GM13977 (cell line): ENCODE data around the gene LZIC.

Experiments
- DNase-seq: peaks from one replicate; pipeline ENCODE4 v3.0.0; 2012; ENCODE audit warnings: low spot score
- CTCF ChIP-seq: IDR thresholded peaks from 2 replicates; pipeline ENCODE4 v1.5.1; 2012; ENCODE audit warnings: mild to moderate bottlenecking, control low read depth; ENCODE audit not compliant: insufficient read depth; ENCODE audit errors: extremely low read depth, missing control alignments
- in situ Hi-C: fragments of 300-500 bp; cut with MboI; formaldehyde crosslinking; loops from one replicate; pipeline ENCODE4 v1.12.0; 2022; ENCODE audit warnings: low sequenced_read_pairs, low pct_unique_long_range_greater_than_20kb, mixed read lengths, inconsistent platforms; ENCODE audit not compliant: unreplicated experiment

The LZIC gene

GRCh38 chr1:9914610-9914937, 28.6 kb downstream of the LZIC start:
- in situ Hi-C loops, result no loop called here
- DNase-seq, result no peak
- TF ChIP-seq CTCF, result no peak

DNA sequence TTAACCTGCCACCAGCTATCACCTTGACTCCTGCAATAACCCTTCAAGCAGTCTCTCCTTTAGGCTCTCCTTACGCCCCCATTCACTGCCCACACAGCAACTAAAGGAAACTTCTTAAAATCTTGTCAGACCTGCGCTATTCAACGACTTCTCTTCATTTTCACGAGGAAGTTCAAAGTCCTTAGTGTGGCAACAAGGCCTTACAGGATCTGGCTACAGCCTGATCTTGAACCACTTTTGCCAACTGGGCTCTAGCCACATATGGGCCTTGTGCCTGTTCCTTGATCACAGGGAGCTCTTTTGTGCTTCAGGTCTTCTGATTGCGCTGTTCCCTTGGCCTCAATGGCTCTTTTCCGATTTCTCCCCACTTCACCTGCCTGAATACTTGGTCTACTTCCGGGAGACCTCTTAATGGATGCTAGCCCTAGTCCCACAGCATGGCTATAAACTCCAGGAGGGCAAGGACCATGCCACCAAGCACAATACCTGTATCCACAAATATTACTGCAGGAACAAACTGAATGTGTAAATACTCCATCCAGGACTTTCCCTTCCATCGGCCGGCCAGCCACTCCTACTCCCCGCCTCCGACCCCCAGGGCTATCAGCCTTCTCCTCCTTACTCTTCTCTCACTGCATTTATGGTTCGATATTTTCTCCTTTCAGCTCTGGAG, 30.8 kb downstream of the LZIC start:
- DNase-seq, result no peak
- in situ Hi-C loops, result no loop called here
- no peak for TF ChIP-seq CTCF

- TF ChIP-seq CTCF, result no peak
- in situ Hi-C loops, result no loop called here
- DNase-seq, result peak; percentile 98
These were observed 32.6 kb downstream of the LZIC start for GRCh38 chr1:9910423-9911178.

- in situ Hi-C loops, result no loop called here
These were observed 33.1 kb downstream of the LZIC start, which contains the start of gene CTNNBIP1 for GRCh38 chr1:9910076-9910422. Gene CTNNBIP1, minus strand, starts transcription at chr1:9910269. Its CDS starts 38,205 bp downstream, at chr1:9872064.

DNA sequence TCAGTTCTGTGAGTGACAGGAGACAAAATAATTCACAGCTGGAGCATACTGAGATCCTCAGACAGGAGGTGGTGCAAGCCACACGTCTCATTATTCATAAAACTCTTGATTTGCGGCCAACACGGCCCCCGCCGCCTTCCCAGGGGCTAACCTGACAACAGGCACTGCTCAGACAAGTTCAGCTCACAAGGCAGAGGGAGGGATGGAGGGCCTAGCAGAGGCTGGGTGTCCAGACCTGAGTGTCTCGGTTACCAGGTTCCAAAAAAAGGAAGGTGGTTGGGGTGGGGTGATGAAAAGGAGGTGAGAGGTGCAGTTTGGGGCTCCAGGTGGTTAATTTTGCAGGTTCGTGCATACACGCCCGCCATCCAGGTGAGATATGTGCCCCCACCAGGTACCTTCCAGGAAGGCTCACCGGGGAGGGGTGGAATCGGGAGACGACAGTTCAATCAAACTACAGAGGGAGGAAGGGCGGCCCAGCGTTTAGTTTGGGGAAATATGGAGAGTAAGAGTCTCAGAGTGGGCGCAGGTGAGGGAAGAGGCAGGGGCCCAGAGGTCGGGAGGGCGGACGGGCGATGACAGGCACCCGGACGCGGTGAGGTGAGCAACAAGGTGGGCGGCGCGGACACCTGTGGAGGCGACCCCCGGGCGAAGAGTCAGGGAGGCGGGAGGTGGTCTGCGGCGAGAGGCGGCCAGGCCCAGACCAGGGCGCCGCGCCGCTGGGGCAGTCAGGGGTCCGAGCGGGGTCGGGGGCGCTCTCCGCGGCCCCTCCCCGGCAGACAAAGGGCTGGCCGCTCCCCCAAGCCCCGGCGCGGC, 33.8 kb downstream of the LZIC start:
- no peak for DNase-seq
- no peak for TF ChIP-seq CTCF
- in situ Hi-C loops, result no loop called here

More at GRCh38 chr1:9910076-9910422, 33.1 kb downstream of the LZIC start, which contains the start of gene CTNNBIP1:
- no peak for DNase-seq
- TF ChIP-seq CTCF, result no peak

DNA sequence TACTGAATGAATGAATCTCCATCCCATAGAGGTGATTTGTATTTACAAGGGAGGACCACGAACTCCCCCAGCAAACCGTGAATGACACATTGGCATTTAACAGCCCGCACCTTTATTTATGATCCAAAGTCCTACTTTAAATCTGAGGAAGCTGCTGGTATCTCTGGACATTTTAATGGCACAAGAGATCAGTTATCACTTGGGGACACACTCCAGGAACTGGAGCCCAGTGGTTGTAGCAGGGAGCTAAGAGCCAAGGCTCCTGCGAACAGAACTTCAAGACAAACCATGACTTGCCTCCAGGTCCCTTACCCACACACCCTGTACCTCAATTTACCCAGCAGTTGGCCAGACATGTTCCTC, 34.3 kb downstream of the LZIC start:
- in situ Hi-C loops, result no loop called here
- no peak for DNase-seq
- TF ChIP-seq CTCF, result no peak
